OCI-LY3 (cell line): ENCODE results near the gene CACNA2D3.

Experiments
- EZH2phosphoT487 ChIP-seq: fragments of 200-600 bp; shearing (Covaris generic); IDR thresholded peaks from 2 replicates; pipeline ENCODE4 v1.6.1; 2018; ENCODE audit warnings: antibody characterized with exemption, mixed run types, low read depth
- TF ChIP-seq, protein P1 (sequence below): fragments of 200-600, 300-600 bp; sonication (generic); IDR thresholded peaks from 2 replicates; pipeline ENCODE4 v1.5.1; 2014; ENCODE audit warnings: antibody characterized with exemption, low read length, low read depth

DNA sequence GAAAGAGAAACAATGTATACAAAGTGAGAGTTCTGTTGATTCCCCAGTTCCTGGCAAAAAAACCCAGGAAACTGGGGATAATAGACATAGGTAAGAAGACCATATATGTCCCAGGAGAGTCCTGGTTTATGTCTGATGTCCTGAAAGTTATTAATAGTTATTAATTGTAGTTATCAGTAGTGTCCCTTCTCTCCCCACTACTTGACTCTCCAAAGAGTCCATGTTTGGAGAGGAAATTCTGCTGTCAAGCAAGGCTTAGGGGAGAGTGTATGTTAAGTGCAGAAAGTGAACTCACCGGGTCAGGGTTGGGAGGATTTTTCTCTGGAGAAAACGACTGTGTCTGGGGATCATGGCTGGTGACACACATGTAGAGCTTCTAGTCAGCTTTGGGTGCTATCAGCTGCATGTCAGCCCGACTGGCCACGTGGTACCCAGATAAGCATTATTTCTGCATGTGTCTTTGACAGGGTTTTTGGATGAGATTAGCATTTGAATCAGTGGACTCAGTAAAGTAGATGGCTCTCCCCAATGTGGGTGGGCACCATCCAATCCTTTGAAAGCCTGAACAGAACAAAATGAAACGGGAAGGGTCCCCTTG lies 80.4 kb downstream of the CACNA2D3 start:
- TF ChIP-seq, protein P1, sequence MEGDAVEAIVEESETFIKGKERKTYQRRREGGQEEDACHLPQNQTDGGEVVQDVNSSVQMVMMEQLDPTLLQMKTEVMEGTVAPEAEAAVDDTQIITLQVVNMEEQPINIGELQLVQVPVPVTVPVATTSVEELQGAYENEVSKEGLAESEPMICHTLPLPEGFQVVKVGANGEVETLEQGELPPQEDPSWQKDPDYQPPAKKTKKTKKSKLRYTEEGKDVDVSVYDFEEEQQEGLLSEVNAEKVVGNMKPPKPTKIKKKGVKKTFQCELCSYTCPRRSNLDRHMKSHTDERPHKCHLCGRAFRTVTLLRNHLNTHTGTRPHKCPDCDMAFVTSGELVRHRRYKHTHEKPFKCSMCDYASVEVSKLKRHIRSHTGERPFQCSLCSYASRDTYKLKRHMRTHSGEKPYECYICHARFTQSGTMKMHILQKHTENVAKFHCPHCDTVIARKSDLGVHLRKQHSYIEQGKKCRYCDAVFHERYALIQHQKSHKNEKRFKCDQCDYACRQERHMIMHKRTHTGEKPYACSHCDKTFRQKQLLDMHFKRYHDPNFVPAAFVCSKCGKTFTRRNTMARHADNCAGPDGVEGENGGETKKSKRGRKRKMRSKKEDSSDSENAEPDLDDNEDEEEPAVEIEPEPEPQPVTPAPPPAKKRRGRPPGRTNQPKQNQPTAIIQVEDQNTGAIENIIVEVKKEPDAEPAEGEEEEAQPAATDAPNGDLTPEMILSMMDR, result no peak
- TF ChIP-seq EZH2phosphoT487, result no peak
